ENCODE data around the gene DPYSL5. TPM values are rescaled to one million over a fixed set of nuclear protein-coding genes. Genes with fewer than 3 reads are reported as not detected.

The DPYSL5 gene
- polyA plus RNA-seq, 1 donor from 2014 or later = 111 TPM

DNA sequence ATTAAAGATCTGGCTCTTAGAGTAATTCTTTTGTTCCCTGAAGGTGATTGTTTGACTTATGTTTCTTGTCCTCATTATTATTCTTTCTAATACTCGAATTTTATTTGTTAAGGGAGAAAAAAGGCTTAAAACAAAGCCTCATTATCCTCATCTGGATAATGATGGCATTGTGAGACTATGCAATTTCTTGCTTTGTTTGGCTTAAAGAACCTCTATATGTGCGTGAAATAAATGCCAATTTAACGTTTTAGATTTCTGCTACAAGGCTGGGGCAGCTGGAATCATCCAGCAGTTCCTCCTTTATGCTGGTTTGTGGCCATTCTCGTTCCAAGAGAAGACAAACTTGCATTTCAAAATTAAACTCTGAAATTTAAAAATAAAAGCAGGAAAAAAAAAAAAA is 4.9 kb upstream of the DPYSL5 start:
- Histone ChIP-seq H3K9me2 (ENCODE audit: insufficient read depth, low read length) (no peaks in the 10 kb centered on the region), H3K4me3 (ENCODE audit: low read length) (no peak overlapping the region), H2AFZ (ENCODE audit: low read depth, low read length) (no peak overlapping the region), H3K36me3 (ENCODE audit: insufficient read depth, low read length) (no peaks in the 10 kb centered on the region), H3K9me3 (ENCODE audit: low read length) (no peaks in the 10 kb centered on the region), H3K4me2 (ENCODE audit: low read length) (no peak overlapping the region), H3F3A (ENCODE audit: insufficient read depth, low read length, poor library complexity, severe bottlenecking) (peaks cover 4% of the 10 kb centered on the region), H3K27ac (ENCODE audit: low read length) (no peak overlapping the region), H3K9ac (ENCODE audit: low read length) (no peak overlapping the region), H3K79me2 (replicated peaks; ENCODE audit: insufficient read depth, low read length) (peaks cover under 1% of the 10 kb centered on the region), H4K20me1 (ENCODE audit: insufficient read depth) (no peaks in the 10 kb centered on the region), H3K27me3 (ENCODE audit: insufficient read depth, low read depth, low read length) (no peaks in the 10 kb centered on the region)
- no peak for TF ChIP-seq POLR2AphosphoS5 (IDR thresholded peaks at IDR 0.05)
- no peak for TF ChIP-seq EZH2 (IDR thresholded peaks at IDR 0.05; ENCODE audit: borderline replicate concordance, insufficient read depth, low read length, poor library complexity, severe bottlenecking)
- TF ChIP-seq, protein P1, sequence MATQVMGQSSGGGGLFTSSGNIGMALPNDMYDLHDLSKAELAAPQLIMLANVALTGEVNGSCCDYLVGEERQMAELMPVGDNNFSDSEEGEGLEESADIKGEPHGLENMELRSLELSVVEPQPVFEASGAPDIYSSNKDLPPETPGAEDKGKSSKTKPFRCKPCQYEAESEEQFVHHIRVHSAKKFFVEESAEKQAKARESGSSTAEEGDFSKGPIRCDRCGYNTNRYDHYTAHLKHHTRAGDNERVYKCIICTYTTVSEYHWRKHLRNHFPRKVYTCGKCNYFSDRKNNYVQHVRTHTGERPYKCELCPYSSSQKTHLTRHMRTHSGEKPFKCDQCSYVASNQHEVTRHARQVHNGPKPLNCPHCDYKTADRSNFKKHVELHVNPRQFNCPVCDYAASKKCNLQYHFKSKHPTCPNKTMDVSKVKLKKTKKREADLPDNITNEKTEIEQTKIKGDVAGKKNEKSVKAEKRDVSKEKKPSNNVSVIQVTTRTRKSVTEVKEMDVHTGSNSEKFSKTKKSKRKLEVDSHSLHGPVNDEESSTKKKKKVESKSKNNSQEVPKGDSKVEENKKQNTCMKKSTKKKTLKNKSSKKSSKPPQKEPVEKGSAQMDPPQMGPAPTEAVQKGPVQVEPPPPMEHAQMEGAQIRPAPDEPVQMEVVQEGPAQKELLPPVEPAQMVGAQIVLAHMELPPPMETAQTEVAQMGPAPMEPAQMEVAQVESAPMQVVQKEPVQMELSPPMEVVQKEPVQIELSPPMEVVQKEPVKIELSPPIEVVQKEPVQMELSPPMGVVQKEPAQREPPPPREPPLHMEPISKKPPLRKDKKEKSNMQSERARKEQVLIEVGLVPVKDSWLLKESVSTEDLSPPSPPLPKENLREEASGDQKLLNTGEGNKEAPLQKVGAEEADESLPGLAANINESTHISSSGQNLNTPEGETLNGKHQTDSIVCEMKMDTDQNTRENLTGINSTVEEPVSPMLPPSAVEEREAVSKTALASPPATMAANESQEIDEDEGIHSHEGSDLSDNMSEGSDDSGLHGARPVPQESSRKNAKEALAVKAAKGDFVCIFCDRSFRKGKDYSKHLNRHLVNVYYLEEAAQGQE (IDR thresholded peaks at IDR 0.05; ENCODE audit: borderline replicate concordance) = no peak
- TF ChIP-seq EP300 (conservative IDR thresholded peaks at IDR 0.05; ENCODE audit: poor library complexity, severe bottlenecking) = no peak
- no peak for TF ChIP-seq SMC3 (conservative IDR thresholded peaks at IDR 0.05; ENCODE audit: poor library complexity)
- TF ChIP-seq, protein P2, sequence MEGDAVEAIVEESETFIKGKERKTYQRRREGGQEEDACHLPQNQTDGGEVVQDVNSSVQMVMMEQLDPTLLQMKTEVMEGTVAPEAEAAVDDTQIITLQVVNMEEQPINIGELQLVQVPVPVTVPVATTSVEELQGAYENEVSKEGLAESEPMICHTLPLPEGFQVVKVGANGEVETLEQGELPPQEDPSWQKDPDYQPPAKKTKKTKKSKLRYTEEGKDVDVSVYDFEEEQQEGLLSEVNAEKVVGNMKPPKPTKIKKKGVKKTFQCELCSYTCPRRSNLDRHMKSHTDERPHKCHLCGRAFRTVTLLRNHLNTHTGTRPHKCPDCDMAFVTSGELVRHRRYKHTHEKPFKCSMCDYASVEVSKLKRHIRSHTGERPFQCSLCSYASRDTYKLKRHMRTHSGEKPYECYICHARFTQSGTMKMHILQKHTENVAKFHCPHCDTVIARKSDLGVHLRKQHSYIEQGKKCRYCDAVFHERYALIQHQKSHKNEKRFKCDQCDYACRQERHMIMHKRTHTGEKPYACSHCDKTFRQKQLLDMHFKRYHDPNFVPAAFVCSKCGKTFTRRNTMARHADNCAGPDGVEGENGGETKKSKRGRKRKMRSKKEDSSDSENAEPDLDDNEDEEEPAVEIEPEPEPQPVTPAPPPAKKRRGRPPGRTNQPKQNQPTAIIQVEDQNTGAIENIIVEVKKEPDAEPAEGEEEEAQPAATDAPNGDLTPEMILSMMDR (IDR thresholded peaks at IDR 0.05; ENCODE audit: poor library complexity, severe bottlenecking) = no peak
- no peak for TF ChIP-seq RAD21 (conservative IDR thresholded peaks at IDR 0.05)
- no peak for TF ChIP-seq TAF1 (IDR thresholded peaks at IDR 0.05; ENCODE audit: low read depth)
- TF ChIP-seq MXI1 (conservative IDR thresholded peaks at IDR 0.05; ENCODE audit: poor library complexity, severe bottlenecking) = no peak

DNA sequence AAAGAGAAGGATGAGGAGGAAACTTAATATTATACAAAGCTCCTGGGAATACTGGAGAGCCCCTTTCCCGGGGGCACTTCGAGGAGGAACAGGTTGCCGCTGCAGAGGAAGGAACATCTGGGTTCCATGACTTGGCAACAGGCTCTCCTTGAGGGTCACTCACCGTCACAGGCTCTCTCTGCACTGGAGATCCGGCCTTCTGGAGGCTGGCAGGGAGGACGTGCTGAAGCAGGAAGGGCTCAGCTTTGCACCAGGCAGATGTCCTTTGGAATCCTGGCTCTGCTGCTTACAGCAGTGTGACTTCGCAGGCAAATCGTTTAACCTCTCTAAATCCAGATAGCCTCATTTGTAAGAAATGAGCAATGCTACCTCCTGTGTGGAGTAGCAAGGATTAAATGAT is 2.9 kb upstream of the DPYSL5 start:
- H3K4me3 ChIP-seq (ENCODE audit: low read length) = no peak overlapping the region
- H3K9me2 ChIP-seq (ENCODE audit: insufficient read depth, low read length) = no peaks in the 10 kb centered on the region
- no peak overlapping the region for H3K27ac ChIP-seq (ENCODE audit: low read length)
- no peaks in the 10 kb centered on the region for H3K27me3 ChIP-seq (ENCODE audit: insufficient read depth, low read depth, low read length)
- no peak for TF ChIP-seq TAF1 (IDR thresholded peaks at IDR 0.05; ENCODE audit: low read depth)
- TF ChIP-seq MXI1 (conservative IDR thresholded peaks at IDR 0.05; ENCODE audit: poor library complexity, severe bottlenecking) = no peak
- no peak for TF ChIP-seq EZH2 (IDR thresholded peaks at IDR 0.05; ENCODE audit: borderline replicate concordance, insufficient read depth, low read length, poor library complexity, severe bottlenecking)
- no peak for TF ChIP-seq POLR2AphosphoS5 (IDR thresholded peaks at IDR 0.05)
- no peak for TF ChIP-seq SMC3 (conservative IDR thresholded peaks at IDR 0.05; ENCODE audit: poor library complexity)
- TF ChIP-seq, protein P2 (IDR thresholded peaks at IDR 0.05; ENCODE audit: poor library complexity, severe bottlenecking) = no peak
- no peak for TF ChIP-seq EP300 (conservative IDR thresholded peaks at IDR 0.05; ENCODE audit: poor library complexity, severe bottlenecking)
- TF ChIP-seq, protein P1 (IDR thresholded peaks at IDR 0.05; ENCODE audit: borderline replicate concordance) = no peak
- no peak for TF ChIP-seq RAD21 (conservative IDR thresholded peaks at IDR 0.05)
- H3K4me2 ChIP-seq (ENCODE audit: low read length) = no peak overlapping the region
- H2AFZ ChIP-seq (ENCODE audit: low read depth, low read length) = no peak overlapping the region
- no peaks in the 10 kb centered on the region for H4K20me1 ChIP-seq (ENCODE audit: insufficient read depth)
- no peaks in the 10 kb centered on the region for H3K9me3 ChIP-seq (ENCODE audit: low read length)
- no peaks in the 10 kb centered on the region for H3K36me3 ChIP-seq (ENCODE audit: insufficient read depth, low read length)
- H3K79me2 ChIP-seq (replicated peaks; ENCODE audit: insufficient read depth, low read length) = peaks cover 20% of the 10 kb centered on the region
- H3F3A ChIP-seq (ENCODE audit: insufficient read depth, low read length, poor library complexity, severe bottlenecking) = peaks cover 4% of the 10 kb centered on the region
- no peak overlapping the region for H3K9ac ChIP-seq (ENCODE audit: low read length)

Measured in neural cell (in vitro differentiated cells).